Endothelial cell of umbilical vein (primary cell): ENCODE measurements around the gene MYL5. TPM values are rescaled to one million over a fixed set of nuclear protein-coding genes. Genes with fewer than 3 reads are reported as not detected.

Source experiments
- BruUV-seq: library from RNA; stranded (reverse); fragments of 400-500 nt; replicated peaks from 2 replicates; lab custom pipeline; 2021; lab: Mats Ljungman, UMichigan
- CTCF ChIA-PET: fragments of 300-600, 350-600 bp; sonication (Branson Sonifier 250); formaldehyde crosslinking; loops from one replicate; lab custom pipeline; 2021; ENCODE audit warnings: antibody characterized with exemption, inconsistent platforms; lab: Charles Lee
- POLR2A ChIA-PET: fragments of 300-600, 350-600 bp; sonication (Branson Sonifier 250); formaldehyde crosslinking; loops from one replicate; lab custom pipeline; 2021; ENCODE audit warnings: antibody characterized with exemption, inconsistent platforms; lab: Charles Lee
- DNase-seq: peaks from one replicate; pipeline ENCODE4 v3.0.0-alpha.2; 2011; ENCODE audit warnings: low read depth, low spot score
- FAIRE-seq: peaks from 2 replicates; lab custom pipeline; 2011; peaks lifted over from hg19 to GRCh38; lab: Jason Lieb, UNC
- H2AFZ ChIP-seq: 2 replicates; pipeline ENCODE4 v1.6.0; 2012; ENCODE audit warnings: low read depth, low read length, control low read depth, inconsistent platforms
- H3K27ac ChIP-seq: 2 replicates; pipeline ENCODE4 v1.5.1; 2011; ENCODE audit warnings: low read depth, mild to moderate bottlenecking, control low read depth, low read length, moderate library complexity; ENCODE audit not compliant: insufficient read depth
- H3K27me3 ChIP-seq, 2 experiments: 2 replicates each; pipeline versions ENCODE4 v1.6.0 to v1.6.1; 2011; ENCODE audit warnings: low read length in 2 of 2, mixed read lengths in 1 of 2; ENCODE audit not compliant: control insufficient read depth in 2 of 2, insufficient read depth in 2 of 2
- H3K36me3 ChIP-seq, 2 experiments: 2 replicates in 1 of 2; 3 replicates in 1 of 2; pipeline ENCODE4 v1.5.1; 2011; ENCODE audit warnings: low read length in 2 of 2, mild to moderate bottlenecking in 1 of 2, moderate library complexity in 1 of 2; ENCODE audit not compliant: control insufficient read depth in 2 of 2, insufficient read depth in 2 of 2; ENCODE audit errors: extremely low read depth in 1 of 2
- H3K4me1 ChIP-seq: 3 replicates; pipeline ENCODE4 v1.5.1; 2011; ENCODE audit warnings: mild to moderate bottlenecking, low read length; ENCODE audit not compliant: control insufficient read depth, insufficient read depth; ENCODE audit errors: extremely low read depth
- H3K4me2 ChIP-seq: 2 replicates; pipeline ENCODE4 v1.6.1; 2011; ENCODE audit warnings: low read length, control low read depth, mixed read lengths; ENCODE audit not compliant: insufficient read depth
- H3K4me3 ChIP-seq, 3 experiments: fragments of 200-600 bp in 1 of 3; sonication (generic), shearing (Covaris generic) in 1 of 3; replicated peaks in 1 of 3; 2 replicates each; pipeline ENCODE4 v1.5.1; 2011 to 2016; ENCODE audit warnings: control low read depth in 3 of 3, low read length in 3 of 3, mild to moderate bottlenecking in 2 of 3, inconsistent platforms in 1 of 3, low read depth in 1 of 3, moderate library complexity in 1 of 3; ENCODE audit not compliant: insufficient read depth in 1 of 3
- H3K79me2 ChIP-seq: 2 replicates; pipeline ENCODE4 v1.6.0; 2012; ENCODE audit warnings: low read length, inconsistent platforms; ENCODE audit not compliant: control insufficient read depth, insufficient read depth
- H3K9ac ChIP-seq: replicated peaks from 2 replicates; pipeline ENCODE3; 2011; ENCODE audit warnings: low read length, control low read depth; ENCODE audit not compliant: insufficient read depth; ENCODE audit errors: extremely low read depth
- H3K9me1 ChIP-seq: replicated peaks from 3 replicates; pipeline ENCODE4 v1.6.0; 2011; ENCODE audit warnings: mild to moderate bottlenecking, low read length; ENCODE audit not compliant: control insufficient read depth, insufficient read depth; ENCODE audit errors: extremely low read depth
- H3K9me3 ChIP-seq: replicated peaks from 2 replicates; pipeline ENCODE4 v1.5.1; 2012; ENCODE audit warnings: low read length, inconsistent platforms; ENCODE audit not compliant: control insufficient read depth, insufficient read depth
- H4K20me1 ChIP-seq: replicated peaks from 2 replicates; pipeline ENCODE3; 2011; ENCODE audit warnings: mild to moderate bottlenecking, low read length; ENCODE audit not compliant: control insufficient read depth, insufficient read depth; ENCODE audit errors: extremely low read depth
- EZH2 ChIP-seq: IDR thresholded peaks from 2 replicates; pipeline ENCODE4 v1.6.1; 2012; ENCODE audit warnings: borderline replicate concordance, low read depth, mild to moderate bottlenecking, moderate library complexity, low read length, inconsistent platforms; ENCODE audit not compliant: severe bottlenecking
- FOS ChIP-seq: IDR thresholded peaks from 2 replicates; pipeline ENCODE4 v1.6.1; 2011; ENCODE audit warnings: mild to moderate bottlenecking, low read length, moderate library complexity, borderline replicate concordance; ENCODE audit not compliant: insufficient read depth
- GATA2 ChIP-seq: IDR thresholded peaks from 2 replicates; pipeline ENCODE4 v1.7.0; 2011; ENCODE audit warnings: low read depth, mild to moderate bottlenecking, moderate library complexity, mixed read lengths, low read length; ENCODE audit not compliant: insufficient read length, insufficient read depth
- JUN ChIP-seq: IDR thresholded peaks from 2 replicates; pipeline ENCODE4 v1.6.1; 2011; ENCODE audit warnings: borderline replicate concordance, low read depth; ENCODE audit not compliant: insufficient read length, insufficient read depth
- MAX ChIP-seq: IDR thresholded peaks from 2 replicates; pipeline ENCODE4 v1.6.1; 2011; ENCODE audit not compliant: insufficient read depth, insufficient read length
- MYC ChIP-seq: IDR thresholded peaks from one replicate; pipeline ENCODE4 v1.6.1; 2011; ENCODE audit warnings: mild to moderate bottlenecking, low read depth, low read length
- POLR2A ChIP-seq: IDR thresholded peaks from 2 replicates; pipeline ENCODE4 v1.6.1; 2012; ENCODE audit warnings: low read depth, mild to moderate bottlenecking, control low read depth, low read length
- POLR2AphosphoS5 ChIP-seq: IDR thresholded peaks from 2 replicates; pipeline ENCODE4 v1.6.1; 2012; ENCODE audit warnings: low read depth, mild to moderate bottlenecking, control low read depth, low read length, moderate library complexity; ENCODE audit not compliant: insufficient read depth
- dilution Hi-C: fragments of 300-500 bp; cut with MboI; formaldehyde crosslinking; loops from one replicate; pipeline ENCODE4 v1.15.0; 2019; ENCODE audit warnings: low sequenced_read_pairs; ENCODE audit not compliant: extremely low pct_ligation_motif_present
- intact Hi-C: fragments of 100-400 bp; cut with micrococcal nuclease; formaldehyde crosslinking; loops from one replicate; pipeline ENCODE4 v1.10.0; 2022
- polyA plus RNA-seq, 4 experiments: library from polyadenylated mRNA; depleted of rRNA in 3 of 4; stranded (reverse) in 3 of 4; unstranded in 1 of 4; fragments of >200 nt; gene quantifications; 2 replicates each; pipeline versions ENCODE4 v1.2.1 to v1.2.3, GENCODE V29; 2011 to 2012; ENCODE audit warnings: missing spikeins in 1 of 4
- total RNA-seq: library from RNA; stranded (reverse); gene quantifications from 2 replicates; pipeline ENCODE4 v1.2.3, GENCODE V29; 2021
- TF ChIP-seq, protein P1 (sequence below), 2 donors: IDR thresholded peaks; 1 replicate in 1 of 2; 2 replicates in 1 of 2; pipeline ENCODE4 v1.5.1; 2011; ENCODE audit warnings: low read length in 2 of 2, mild to moderate bottlenecking in 2 of 2, moderate library complexity in 2 of 2, control low read depth in 1 of 2, inconsistent platforms in 1 of 2, low read depth in 1 of 2; ENCODE audit not compliant: insufficient read depth in 1 of 2; ENCODE audit errors: extremely low read depth in 1 of 2

Gene MYL5
- total and polyA plus RNA-seq, 2 donors (not counting 3 experiments of a cell fraction or from before 2014, with no cell fraction given) = 12.3 to 13.4 TPM

DNA sequence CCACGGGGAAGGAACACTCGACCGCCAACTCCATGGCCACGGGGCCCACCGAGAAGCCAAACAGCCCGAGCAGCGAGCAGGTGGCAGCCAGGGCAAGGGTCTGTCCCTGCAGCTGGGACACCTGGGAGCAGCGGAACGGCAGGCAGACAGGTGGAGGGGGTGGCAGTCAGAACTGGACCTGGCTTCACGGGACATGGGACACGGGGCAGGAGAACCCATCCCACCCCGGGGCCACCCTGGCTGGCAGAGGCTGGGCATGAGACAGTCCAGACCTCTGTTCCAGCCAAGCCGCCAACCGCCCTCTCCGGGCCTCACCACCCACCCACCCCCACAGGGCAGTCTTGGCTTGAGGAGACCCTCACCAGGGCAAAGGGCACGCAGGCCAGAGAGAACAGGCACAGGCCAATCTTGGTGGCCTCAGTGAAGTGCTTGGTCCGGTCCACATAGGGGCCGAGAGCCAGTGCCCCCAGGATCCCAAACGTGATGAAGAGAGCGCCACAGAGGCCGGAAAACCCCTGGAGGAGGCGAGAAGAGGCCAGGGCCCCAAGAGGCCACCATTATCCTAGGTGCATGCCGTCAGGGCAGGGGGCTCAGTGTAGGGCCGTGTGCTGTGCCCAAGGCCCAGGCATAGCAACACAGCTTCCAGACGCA lies 9.0 kb downstream of the MYL5 start:
- DNase-seq (no peak), FAIRE-seq (no peak)
- no peak overlapping the region for H3K27ac ChIP-seq
- H3K79me2 ChIP-seq = no peaks in the 10 kb centered on the region
- H3K27me3 ChIP-seq = no peaks in the 10 kb centered on the region
- ChIA-PET POLR2A (no interaction called here), CTCF (interaction anchor here (0.6 to 2.3 kb wide), 13 partner anchors 8 to 304 kb away, joined by 3 to 12 read pairs (median 5); partner anchors contain the start of genes ATP5ME, IDUA and MYL5)
- intact Hi-C loops (no loop called here), dilution Hi-C loops (no loop called here)
- no peak overlapping the region for H2AFZ ChIP-seq
- no peaks in the 10 kb centered on the region for H3K36me3 ChIP-seq
- peaks cover 10% of the 10 kb centered on the region for H3K4me1 ChIP-seq
- H3K9me3 ChIP-seq = no peaks in the 10 kb centered on the region
- H4K20me1 ChIP-seq = no peaks in the 10 kb centered on the region
- H3K9ac ChIP-seq = no peak overlapping the region
- H3K4me3 ChIP-seq = no peak overlapping the region
- H3K4me2 ChIP-seq = no peak overlapping the region
- BruUV-seq = no TSS peak
- no peak for TF ChIP-seq JUN
- TF ChIP-seq, protein P1, sequence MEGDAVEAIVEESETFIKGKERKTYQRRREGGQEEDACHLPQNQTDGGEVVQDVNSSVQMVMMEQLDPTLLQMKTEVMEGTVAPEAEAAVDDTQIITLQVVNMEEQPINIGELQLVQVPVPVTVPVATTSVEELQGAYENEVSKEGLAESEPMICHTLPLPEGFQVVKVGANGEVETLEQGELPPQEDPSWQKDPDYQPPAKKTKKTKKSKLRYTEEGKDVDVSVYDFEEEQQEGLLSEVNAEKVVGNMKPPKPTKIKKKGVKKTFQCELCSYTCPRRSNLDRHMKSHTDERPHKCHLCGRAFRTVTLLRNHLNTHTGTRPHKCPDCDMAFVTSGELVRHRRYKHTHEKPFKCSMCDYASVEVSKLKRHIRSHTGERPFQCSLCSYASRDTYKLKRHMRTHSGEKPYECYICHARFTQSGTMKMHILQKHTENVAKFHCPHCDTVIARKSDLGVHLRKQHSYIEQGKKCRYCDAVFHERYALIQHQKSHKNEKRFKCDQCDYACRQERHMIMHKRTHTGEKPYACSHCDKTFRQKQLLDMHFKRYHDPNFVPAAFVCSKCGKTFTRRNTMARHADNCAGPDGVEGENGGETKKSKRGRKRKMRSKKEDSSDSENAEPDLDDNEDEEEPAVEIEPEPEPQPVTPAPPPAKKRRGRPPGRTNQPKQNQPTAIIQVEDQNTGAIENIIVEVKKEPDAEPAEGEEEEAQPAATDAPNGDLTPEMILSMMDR (IDR thresholded peaks at IDR 0.05; ENCODE audit: extremely low read depth in 1 of 2, insufficient read depth in 1 of 2, low read depth in 1 of 2, low read length in 2 of 2) = no peak
- TF ChIP-seq POLR2AphosphoS5 = no peak
- TF ChIP-seq MAX = no peak
- no peak for TF ChIP-seq FOS
- no peak for TF ChIP-seq EZH2
- no peak for TF ChIP-seq GATA2
- no peak for TF ChIP-seq POLR2A
- no peak for TF ChIP-seq MYC
- H3K9me1 ChIP-seq = no peaks in the 10 kb centered on the region
